ENCODE results near the gene MOGAT2. TPM values are rescaled to one million over a fixed set of nuclear protein-coding genes. Genes with fewer than 3 reads are reported as not detected.
"Not testable (repeated sequence)": the region's sequence is repeated elsewhere in the genome, so short reads cannot be mapped to it uniquely, and the experiment has no call there.

MOGAT2 gene
- total and polyA plus RNA-seq, 2 of the 4 experiments (the other 2 are of a cell fraction), result not detected

DNA sequence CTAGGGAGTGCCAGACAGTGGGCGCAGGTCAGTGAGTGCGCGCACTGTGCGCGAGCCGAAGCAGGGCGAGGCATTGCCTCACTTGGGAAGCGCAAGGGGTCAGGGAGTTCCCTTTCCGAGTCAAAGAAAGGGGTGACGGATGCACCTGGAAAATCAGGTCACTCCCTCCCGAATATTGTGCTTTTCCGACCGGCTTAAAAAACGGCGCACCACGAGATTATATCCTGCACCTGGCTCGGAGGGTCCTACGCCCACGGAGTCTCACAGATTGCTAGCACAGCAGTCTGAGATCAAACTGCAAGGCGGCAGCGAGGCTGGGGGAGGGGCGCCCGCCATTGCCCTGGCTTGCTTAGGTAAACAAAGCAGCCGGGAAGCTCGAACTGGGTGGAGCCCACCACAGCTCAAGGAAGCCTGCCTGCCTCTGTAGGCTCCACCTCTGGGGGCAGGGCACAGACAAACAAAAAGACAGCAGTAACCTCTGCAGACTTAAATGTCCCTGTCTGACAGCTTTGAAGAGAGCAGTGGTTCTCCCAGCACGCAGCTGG, 31.2 kb downstream of the MOGAT2 start:
- H2AFZ ChIP-seq (replicated peaks; ENCODE audit: low read length, poor library complexity); H3K79me1 ChIP-seq (ENCODE audit: low read depth in 1 of 2, low read length in 2 of 2); H3K4me3 ChIP-seq (ENCODE audit: insufficient read depth, low read depth, low read length); H2BK5ac ChIP-seq (ENCODE audit: low read depth, low read length, poor library complexity, severe bottlenecking); intact Hi-C loops (cut with micrococcal nuclease); H3K18ac ChIP-seq (ENCODE audit: low read depth, low read length); H3K9me3 ChIP-seq (ENCODE audit: control insufficient read depth, insufficient read depth, low read length); H3K9ac ChIP-seq (ENCODE audit: low read depth, low read length); H3K4me1 ChIP-seq (ENCODE audit: control insufficient read depth, insufficient read depth, low read length); H3K9me1 ChIP-seq (ENCODE audit: insufficient read depth, low read length); BruUV-seq (replicated peaks); ATAC-seq (ENCODE audit: low read depth); DNase-seq; in situ Hi-C loops (cut with MboI; ENCODE audit: low sequenced_read_pairs); H2BK15ac ChIP-seq (ENCODE audit: low read depth, low read length); POLR2A ChIA-PET (ENCODE audit: unreplicated experiment); H4K91ac ChIP-seq (ENCODE audit: insufficient read depth, low read depth, low read length); H3K36me3 ChIP-seq (ENCODE audit: control insufficient read depth, insufficient read depth, low read length); H3K27ac ChIP-seq (ENCODE audit: insufficient read depth, low read length); dilution Hi-C loops (cut with HindIII; ENCODE audit: low sequenced_read_pairs, unreplicated experiment); H2AK9ac ChIP-seq (replicated peaks; ENCODE audit: low read depth, low read length, poor library complexity); H4K8ac ChIP-seq (ENCODE audit: low read depth in 2 of 2, low read length in 2 of 2); H2BK20ac ChIP-seq (ENCODE audit: low read depth, low read length); H3K23ac ChIP-seq (ENCODE audit: low read depth, low read length); H4K20me1 ChIP-seq (ENCODE audit: insufficient read depth, low read length); H2BK120ac ChIP-seq (ENCODE audit: low read depth, low read length); H4K5ac ChIP-seq (ENCODE audit: low read depth, low read length); H3K4me2 ChIP-seq (ENCODE audit: low read depth, low read length); H3K56ac ChIP-seq (ENCODE audit: extremely low read depth, insufficient read depth, low read length); H3K14ac ChIP-seq (replicated peaks; ENCODE audit: low read depth, low read length); H3K4ac ChIP-seq (ENCODE audit: low read depth, low read length); H2AK5ac ChIP-seq (ENCODE audit: low read depth, low read length); CTCF ChIA-PET: not testable (repeated sequence)
- peaks cover 30% of the 10 kb centered on the region for H3K27me3 ChIP-seq (ENCODE audit: control insufficient read depth, insufficient read depth, low read length)
- no CpG with 5 or more reads among the region's 26 CpGs for WGBS, 2 experiments (ENCODE audit: extremely low coverage in 2 of 2, insufficient read length in 1 of 2)

DNA sequence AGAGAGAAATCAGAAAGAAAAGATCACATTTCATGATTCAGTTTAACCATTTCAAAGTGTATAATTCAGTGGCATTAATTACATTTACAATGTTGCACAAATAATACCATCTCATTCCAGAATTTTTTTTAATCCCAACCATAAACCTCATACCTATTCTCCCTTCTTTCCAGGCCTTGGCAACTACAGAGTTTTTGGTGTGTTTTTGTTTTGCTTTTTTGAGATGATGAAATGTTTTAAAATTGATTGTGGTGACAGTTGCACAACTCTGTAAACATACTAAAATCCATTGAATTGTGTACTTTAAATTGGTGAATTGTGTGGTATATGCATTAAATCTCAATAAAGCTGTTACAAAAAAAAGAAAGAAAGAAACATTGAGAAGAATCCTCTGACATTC, 37.3 kb downstream of the MOGAT2 start:
- H3K23ac ChIP-seq (ENCODE audit: low read depth, low read length); H2AK5ac ChIP-seq (ENCODE audit: low read depth, low read length); H3K4me1 ChIP-seq (ENCODE audit: control insufficient read depth, insufficient read depth, low read length); in situ Hi-C loops (cut with MboI; ENCODE audit: low sequenced_read_pairs); POLR2A ChIA-PET (ENCODE audit: unreplicated experiment); H3K4me2 ChIP-seq (ENCODE audit: low read depth, low read length); H3K27ac ChIP-seq (ENCODE audit: insufficient read depth, low read length); ATAC-seq (ENCODE audit: low read depth); H3K18ac ChIP-seq (ENCODE audit: low read depth, low read length); H4K8ac ChIP-seq (ENCODE audit: low read depth in 2 of 2, low read length in 2 of 2); H3K9me1 ChIP-seq (ENCODE audit: insufficient read depth, low read length); dilution Hi-C loops (cut with HindIII; ENCODE audit: low sequenced_read_pairs, unreplicated experiment); H4K91ac ChIP-seq (ENCODE audit: insufficient read depth, low read depth, low read length); H3K9me3 ChIP-seq (ENCODE audit: control insufficient read depth, insufficient read depth, low read length); H4K5ac ChIP-seq (ENCODE audit: low read depth, low read length); BruUV-seq (replicated peaks); H3K4ac ChIP-seq (ENCODE audit: low read depth, low read length); H3K36me3 ChIP-seq (ENCODE audit: control insufficient read depth, insufficient read depth, low read length); H2BK20ac ChIP-seq (ENCODE audit: low read depth, low read length); H2BK5ac ChIP-seq (ENCODE audit: low read depth, low read length, poor library complexity, severe bottlenecking); H3K14ac ChIP-seq (replicated peaks; ENCODE audit: low read depth, low read length); DNase-seq; H2AK9ac ChIP-seq (replicated peaks; ENCODE audit: low read depth, low read length, poor library complexity); H4K20me1 ChIP-seq (ENCODE audit: insufficient read depth, low read length); H3K4me3 ChIP-seq (ENCODE audit: insufficient read depth, low read depth, low read length); H3K27me3 ChIP-seq (ENCODE audit: control insufficient read depth, insufficient read depth, low read length); H2BK120ac ChIP-seq (ENCODE audit: low read depth, low read length); H2AFZ ChIP-seq (replicated peaks; ENCODE audit: low read length, poor library complexity); H3K79me1 ChIP-seq (ENCODE audit: low read depth in 1 of 2, low read length in 2 of 2); intact Hi-C loops (cut with micrococcal nuclease); H3K9ac ChIP-seq (ENCODE audit: low read depth, low read length); H2BK15ac ChIP-seq (ENCODE audit: low read depth, low read length); CTCF ChIA-PET; H3K56ac ChIP-seq (ENCODE audit: extremely low read depth, insufficient read depth, low read length): not testable (repeated sequence)
